ENCODE measurements around the gene SMIM13.

The SMIM13 gene

GRCh38 chr6:11155589-11155988 is 62.0 kb downstream of the SMIM13 start:
- DNase-seq (ENCODE audit: low spot score), result no peak

GRCh38 chr6:11160199-11160598 is 66.6 kb downstream of the SMIM13 start:
- DNase-seq (ENCODE audit: low spot score), result no peak

GRCh38 chr6:11161031-11161956 is 67.7 kb downstream of the SMIM13 start:
- DNase-seq (ENCODE audit: low spot score), result peak; percentile 49

- DNase-seq (ENCODE audit: low spot score), result no peak
These were observed 68.6 kb downstream of the SMIM13 start for GRCh38 chr6:11162262-11162661.

- DNase-seq (ENCODE audit: low spot score), result no peak
These were observed 70.3 kb downstream of the SMIM13 start for GRCh38 chr6:11163932-11164331.

GRCh38 chr6:11164717-11165646 is 71.3 kb downstream of the SMIM13 start:
- no peak for DNase-seq (ENCODE audit: low spot score)

- DNase-seq (ENCODE audit: low spot score), result no peak
These were observed 73.3 kb downstream of the SMIM13 start for GRCh38 chr6:11166948-11167347.

GRCh38 chr6:11168091-11168635 is 74.5 kb downstream of the SMIM13 start:
- DNase-seq (ENCODE audit: low spot score), result no peak

- no peak for DNase-seq (ENCODE audit: low spot score)
These were observed 78.3 kb downstream of the SMIM13 start for GRCh38 chr6:11171952-11172351.

GRCh38 chr6:11172501-11173327 is 79.1 kb downstream of the SMIM13 start:
- DNase-seq (ENCODE audit: low spot score), result peak; percentile 21

GRCh38 chr6:11174242-11174611 is 80.6 kb downstream of the SMIM13 start:
- DNase-seq (ENCODE audit: low spot score), result no peak

GRCh38 chr6:11177271-11177670 is 83.6 kb downstream of the SMIM13 start:
- no peak for DNase-seq (ENCODE audit: low spot score)

- DNase-seq (ENCODE audit: low spot score), result no peak
These were observed 85.4 kb downstream of the SMIM13 start for GRCh38 chr6:11179088-11179418.

- no peak for DNase-seq (ENCODE audit: low spot score)
These were observed 86.0 kb downstream of the SMIM13 start for GRCh38 chr6:11179419-11180202.

GRCh38 chr6:11181478-11182136 is 88.0 kb downstream of the SMIM13 start:
- DNase-seq (ENCODE audit: low spot score), result no peak

GRCh38 chr6:11183761-11184362 is 90.2 kb downstream of the SMIM13 start:
- no peak for DNase-seq (ENCODE audit: low spot score)

GRCh38 chr6:11185204-11185842 is 91.7 kb downstream of the SMIM13 start:
- DNase-seq (ENCODE audit: low spot score), result no peak

GRCh38 chr6:11187301-11187700 is 93.7 kb downstream of the SMIM13 start:
- no peak for DNase-seq (ENCODE audit: low spot score)
